ENCODE data around the gene ZNF774. TPM values are rescaled to one million over a fixed set of nuclear protein-coding genes. Genes with fewer than 3 reads are reported as not detected.
"Not testable (repeated sequence)": the region's sequence is repeated elsewhere in the genome, so short reads cannot be mapped to it uniquely, and the experiment has no call there.

The ZNF774 gene
- total RNA-seq, 3 donors from 2014 or later, result 11.8 to 17.8 (median 15.4) TPM

DNA sequence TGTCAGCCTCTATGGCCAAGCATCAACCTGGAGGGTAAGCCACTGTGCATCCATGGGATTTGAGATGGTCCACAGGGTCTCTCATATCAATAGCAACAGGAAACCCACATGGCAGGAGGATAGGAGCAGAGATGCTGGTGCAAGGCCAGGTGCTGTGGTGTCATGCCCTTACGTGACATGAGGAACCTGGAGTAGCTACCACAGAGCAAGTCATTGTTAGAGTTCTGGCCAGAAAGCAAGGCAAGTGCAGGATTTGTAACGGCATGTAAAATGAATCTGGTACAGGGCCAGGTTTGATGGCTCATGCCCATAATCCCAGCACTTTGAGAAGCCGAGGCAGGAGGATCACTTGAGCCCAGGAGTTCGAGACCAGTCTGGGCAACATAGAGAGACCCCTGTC is 14.8 kb upstream of the ZNF774 start:
- H3K4me1 ChIP-seq (ENCODE audit: low read depth), result no peaks in the 10 kb centered on the region
- DNase-seq, result no peak
- H3K4me3 ChIP-seq, result no peak overlapping the region
- H3K9me3 ChIP-seq, result no peaks in the 10 kb centered on the region
- ATAC-seq, result no peak
- TF ChIP-seq, protein P1, sequence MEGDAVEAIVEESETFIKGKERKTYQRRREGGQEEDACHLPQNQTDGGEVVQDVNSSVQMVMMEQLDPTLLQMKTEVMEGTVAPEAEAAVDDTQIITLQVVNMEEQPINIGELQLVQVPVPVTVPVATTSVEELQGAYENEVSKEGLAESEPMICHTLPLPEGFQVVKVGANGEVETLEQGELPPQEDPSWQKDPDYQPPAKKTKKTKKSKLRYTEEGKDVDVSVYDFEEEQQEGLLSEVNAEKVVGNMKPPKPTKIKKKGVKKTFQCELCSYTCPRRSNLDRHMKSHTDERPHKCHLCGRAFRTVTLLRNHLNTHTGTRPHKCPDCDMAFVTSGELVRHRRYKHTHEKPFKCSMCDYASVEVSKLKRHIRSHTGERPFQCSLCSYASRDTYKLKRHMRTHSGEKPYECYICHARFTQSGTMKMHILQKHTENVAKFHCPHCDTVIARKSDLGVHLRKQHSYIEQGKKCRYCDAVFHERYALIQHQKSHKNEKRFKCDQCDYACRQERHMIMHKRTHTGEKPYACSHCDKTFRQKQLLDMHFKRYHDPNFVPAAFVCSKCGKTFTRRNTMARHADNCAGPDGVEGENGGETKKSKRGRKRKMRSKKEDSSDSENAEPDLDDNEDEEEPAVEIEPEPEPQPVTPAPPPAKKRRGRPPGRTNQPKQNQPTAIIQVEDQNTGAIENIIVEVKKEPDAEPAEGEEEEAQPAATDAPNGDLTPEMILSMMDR (IDR thresholded peaks at IDR 0.05), result no peak
- no peaks in the 10 kb centered on the region for H3K36me3 ChIP-seq (ENCODE audit: low read depth)
- intact Hi-C loops (cut with DNase I, micrococcal nuclease), result no loop called here

DNA sequence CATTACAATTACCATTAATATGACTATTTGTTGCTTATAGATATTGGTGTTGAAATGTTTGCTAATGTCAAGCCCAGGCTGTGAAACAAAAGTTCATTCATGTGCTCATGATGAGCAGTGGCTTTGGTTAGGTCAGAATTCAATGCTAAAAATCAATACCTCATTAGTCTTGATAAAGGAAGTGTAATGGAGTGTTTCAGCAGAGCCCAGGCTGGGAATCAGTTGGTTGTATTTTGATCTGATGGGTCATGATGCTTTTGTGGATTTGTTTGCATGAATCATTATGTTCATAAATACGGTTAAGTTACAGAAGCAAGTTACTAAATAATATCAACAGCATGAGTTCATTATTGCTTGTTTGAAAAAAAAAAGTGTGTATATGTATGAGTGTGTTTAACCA is 13.6 kb upstream of the ZNF774 start:
- no peaks in the 10 kb centered on the region for H3K4me1 ChIP-seq (ENCODE audit: low read depth)
- ATAC-seq (no peak), DNase-seq (no peak)
- intact Hi-C loops (cut with DNase I, micrococcal nuclease), result no loop called here
- no peaks in the 10 kb centered on the region for H3K9me3 ChIP-seq
- no peaks in the 10 kb centered on the region for H3K36me3 ChIP-seq (ENCODE audit: low read depth)
- H3K4me3 ChIP-seq, result no peak overlapping the region
- TF ChIP-seq, protein P1 (IDR thresholded peaks at IDR 0.05), result no peak

DNA sequence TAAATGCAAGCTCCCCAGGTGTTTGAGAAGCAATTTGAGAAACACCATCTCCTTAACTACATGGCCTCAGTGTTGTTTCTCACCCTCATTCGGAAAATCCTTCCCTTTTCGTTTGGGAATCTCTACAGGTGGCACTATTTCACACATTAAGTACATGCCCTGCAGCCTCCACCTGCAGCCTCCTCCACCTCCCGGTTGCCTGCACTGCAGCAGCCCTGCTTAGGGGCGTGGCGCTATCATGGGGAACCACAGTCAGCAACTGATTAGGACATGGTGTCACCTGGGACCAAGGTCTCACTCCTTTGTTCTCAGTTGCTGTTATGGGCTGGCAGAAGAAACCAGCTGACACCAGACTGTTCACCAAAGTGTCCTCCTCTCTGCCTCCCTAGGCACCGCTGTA is 11.7 kb upstream of the ZNF774 start:
- intact Hi-C loops (cut with DNase I, micrococcal nuclease), result no loop called here
- TF ChIP-seq, protein P1 (IDR thresholded peaks at IDR 0.05), result no peak
- ATAC-seq (peak; percentile 96), DNase-seq (peak; percentile 68 to 84 (median 82))
- no peaks in the 10 kb centered on the region for H3K36me3 ChIP-seq (ENCODE audit: low read depth)
- H3K9me3 ChIP-seq, result no peaks in the 10 kb centered on the region
- no peak overlapping the region for H3K4me3 ChIP-seq
- H3K4me1 ChIP-seq (ENCODE audit: low read depth), result no peaks in the 10 kb centered on the region

DNA sequence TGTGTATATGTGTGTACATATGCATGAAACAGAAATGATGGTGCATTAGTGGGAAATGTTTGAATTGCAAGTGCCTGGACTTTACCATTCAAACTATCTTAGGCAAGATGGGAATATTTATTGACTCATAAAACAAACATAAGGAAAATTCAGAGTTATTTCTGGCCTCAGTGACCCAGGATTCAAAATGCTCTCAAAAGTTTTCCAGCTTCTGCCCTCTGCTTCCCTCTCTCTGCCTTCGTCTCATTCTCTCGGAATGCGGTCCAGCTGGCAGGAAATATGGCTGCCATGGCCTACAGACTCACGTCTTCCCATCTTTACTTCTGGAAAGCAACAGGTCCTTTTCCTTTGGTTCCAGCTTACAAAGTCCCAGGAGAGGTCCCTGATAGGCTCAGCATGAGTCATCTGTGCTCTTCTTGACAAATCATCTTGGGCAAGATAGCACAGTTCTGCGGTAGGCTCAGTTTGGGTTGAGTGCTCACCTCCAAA is 8.7 kb upstream of the ZNF774 start:
- no peak for ATAC-seq
- intact Hi-C loops (cut with DNase I, micrococcal nuclease), result no loop called here

DNA sequence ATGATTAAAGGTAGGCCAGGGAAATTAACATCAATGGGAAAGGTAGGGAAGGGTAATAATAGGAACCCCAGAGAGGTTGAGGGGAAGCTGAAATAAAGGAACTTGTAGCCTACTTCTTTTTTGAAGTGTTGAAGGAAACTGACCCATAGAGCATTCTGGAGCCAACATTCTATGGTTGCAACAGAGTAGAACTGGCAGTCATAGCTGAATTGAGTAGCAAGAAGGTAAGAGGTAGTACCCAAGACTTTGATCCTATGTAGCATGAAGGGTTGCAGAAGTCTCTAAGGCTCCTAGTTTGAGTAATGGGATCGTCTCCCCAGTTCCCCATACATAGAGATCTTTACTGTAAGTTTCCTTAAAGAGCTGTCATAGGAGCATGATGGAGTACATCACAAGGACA is 7.4 kb upstream of the ZNF774 start:
- TF ChIP-seq, protein P1 (IDR thresholded peaks at IDR 0.05), result no peak
- intact Hi-C loops (cut with DNase I, micrococcal nuclease), result no loop called here
- no peak for ATAC-seq

More for the DNA sequence above, 8.7 kb upstream of the ZNF774 start:
- TF ChIP-seq, protein P1 (IDR thresholded peaks at IDR 0.05), result no peak
- H3K9me3 ChIP-seq, result no peaks in the 10 kb centered on the region
- H3K36me3 ChIP-seq (ENCODE audit: low read depth), result no peaks in the 10 kb centered on the region
- H3K4me1 ChIP-seq (ENCODE audit: low read depth), result no peaks in the 10 kb centered on the region
- no peak for DNase-seq
- no peak overlapping the region for H3K4me3 ChIP-seq

DNA sequence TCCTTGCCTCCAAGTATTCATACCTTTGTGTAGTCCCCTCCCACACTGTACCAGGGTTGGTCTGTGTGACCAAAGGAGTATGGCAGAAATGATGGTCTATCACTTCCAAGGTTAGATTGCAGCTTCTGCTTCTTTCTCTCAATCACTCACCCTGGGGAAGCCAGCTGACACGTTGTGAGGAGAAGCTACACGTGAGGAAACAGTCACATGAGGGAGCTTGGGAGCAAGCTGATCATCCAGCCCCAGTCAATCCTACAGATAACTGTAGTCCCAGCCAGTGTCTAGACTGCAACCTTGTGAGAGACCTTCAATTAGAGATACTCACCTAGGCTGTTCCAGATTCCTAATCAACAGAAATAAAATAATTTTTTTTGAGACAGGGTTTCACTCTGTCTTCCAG is 6.2 kb upstream of the ZNF774 start:
- no peak for DNase-seq
- H3K36me3 ChIP-seq (ENCODE audit: low read depth), result no peaks in the 10 kb centered on the region
- H3K4me3 ChIP-seq, result no peak overlapping the region
- intact Hi-C loops (cut with DNase I, micrococcal nuclease), result no loop called here
- TF ChIP-seq, protein P1 (IDR thresholded peaks at IDR 0.05), result no peak
- no peaks in the 10 kb centered on the region for H3K9me3 ChIP-seq
- no peaks in the 10 kb centered on the region for H3K4me1 ChIP-seq (ENCODE audit: low read depth)
- ATAC-seq, result no peak

More for the DNA sequence above, 7.4 kb upstream of the ZNF774 start:
- no peaks in the 10 kb centered on the region for H3K9me3 ChIP-seq
- no peaks in the 10 kb centered on the region for H3K4me1 ChIP-seq (ENCODE audit: low read depth)
- H3K4me3 ChIP-seq, result no peak overlapping the region
- no peaks in the 10 kb centered on the region for H3K36me3 ChIP-seq (ENCODE audit: low read depth)
- DNase-seq, result no peak

DNA sequence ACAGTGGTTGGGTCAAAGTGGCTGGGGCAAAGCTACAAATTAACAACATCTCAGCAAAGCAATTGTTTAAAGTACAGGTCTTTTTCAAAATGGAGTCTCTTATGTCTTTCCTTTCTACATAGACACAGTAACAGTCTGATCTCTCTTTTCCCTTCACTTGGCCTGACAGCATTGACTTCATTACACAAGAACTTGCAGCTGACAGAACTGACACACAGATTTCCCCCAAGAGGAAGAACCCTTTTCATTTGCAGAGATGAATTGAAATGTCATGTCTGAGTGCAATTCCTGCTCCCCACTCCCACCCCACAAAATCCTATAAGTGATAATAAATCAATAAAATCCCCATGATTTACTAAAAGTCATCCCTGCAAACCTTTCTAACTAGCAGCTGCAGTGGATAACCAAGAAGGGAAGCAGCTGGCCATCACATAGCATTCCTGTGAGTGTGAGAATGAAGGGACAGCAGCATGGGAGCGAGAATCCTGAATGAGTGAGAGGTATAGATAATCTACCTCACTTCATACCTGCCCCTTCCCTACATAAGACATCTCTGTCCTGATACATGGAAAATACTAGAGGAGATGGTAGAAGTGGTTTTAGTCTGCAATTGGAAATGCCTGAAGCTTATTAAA is 4.5 kb upstream of the ZNF774 start:
- intact Hi-C loops (cut with DNase I, micrococcal nuclease); H3K4me1 ChIP-seq (ENCODE audit: low read depth); H3K4me3 ChIP-seq; DNase-seq; H3K36me3 ChIP-seq (ENCODE audit: low read depth); H3K9me3 ChIP-seq; ATAC-seq: not testable (repeated sequence)

All from mucosa of descending colon (tissue), 3 donors.